OCI-LY1 (cell line): ENCODE measurements around the gene XKR8.

Experiments
- H2AFZ ChIP-seq: fragments of 200-600 bp; sonication (generic), shearing (Covaris generic); 2 replicates; pipeline ENCODE4 v1.6.0; 2014; ENCODE audit warnings: antibody characterized with exemption, mild to moderate bottlenecking, low read length
- H3F3A ChIP-seq: fragments of 200-600 bp; sonication (generic), shearing (Covaris generic); 2 replicates; pipeline ENCODE4 v1.6.0; 2014; ENCODE audit warnings: mild to moderate bottlenecking, antibody characterized with exemption, low read length, moderate library complexity; ENCODE audit not compliant: insufficient read depth
- H3K27ac ChIP-seq: fragments of 200-600 bp; sonication (generic); 2 replicates; pipeline ENCODE4 v1.5.1; 2014; ENCODE audit warnings: low read length, mixed run types, mild to moderate bottlenecking, low read depth; ENCODE audit not compliant: poor library complexity, severe bottlenecking
- H3K27me3 ChIP-seq: fragments of 200-600 bp; sonication (generic); 2 replicates; pipeline ENCODE4 v1.6.0; 2014; ENCODE audit warnings: antibody characterized with exemption, mild to moderate bottlenecking, low read length, moderate library complexity; ENCODE audit not compliant: insufficient read depth
- H3K36me3 ChIP-seq: fragments of 200-600 bp; sonication (generic); 2 replicates; pipeline ENCODE4 v1.6.1; 2014; ENCODE audit warnings: mild to moderate bottlenecking, antibody characterized with exemption, low read length, moderate library complexity, mixed read lengths; ENCODE audit not compliant: insufficient read depth
- H3K4me1 ChIP-seq: fragments of 200-600 bp; sonication (generic); 2 replicates; pipeline ENCODE4 v1.5.1; 2014; ENCODE audit warnings: mild to moderate bottlenecking, low read length, moderate library complexity; ENCODE audit not compliant: insufficient read depth, severe bottlenecking
- H3K4me2 ChIP-seq: fragments of 200-600 bp; sonication (generic), shearing (Covaris generic); 2 replicates; pipeline ENCODE4 v1.6.1; 2014; ENCODE audit warnings: low read length
- H3K4me3 ChIP-seq: fragments of 200-600 bp; sonication (generic); 2 replicates; pipeline ENCODE4 v1.5.1; 2014; ENCODE audit warnings: low read length, low read depth, mild to moderate bottlenecking, mixed read lengths; ENCODE audit not compliant: poor library complexity, severe bottlenecking
- H3K79me2 ChIP-seq: fragments of 200-600 bp; shearing (Covaris generic); 2 replicates; pipeline ENCODE4 v1.6.1; 2016; ENCODE audit warnings: mixed run types, low read length, mixed read lengths; ENCODE audit not compliant: insufficient read depth
- H3K9ac ChIP-seq: fragments of 200-600 bp; sonication (generic), shearing (Covaris generic); 2 replicates; pipeline ENCODE4 v1.6.1; 2014; ENCODE audit warnings: mild to moderate bottlenecking, low read length, mixed read lengths
- H3K9me2 ChIP-seq: fragments of 200-600 bp; sonication (generic), shearing (Covaris generic); 2 replicates; pipeline ENCODE4 v1.6.1; 2014; ENCODE audit warnings: low read depth, mild to moderate bottlenecking, low read length, mixed read lengths
- H3K9me3 ChIP-seq: fragments of 200-600 bp; shearing (Covaris generic); 2 replicates; pipeline ENCODE4 v1.6.1; 2014; ENCODE audit warnings: low read length, mixed read lengths
- H4K20me1 ChIP-seq: fragments of 200-600 bp; sonication (generic), shearing (Covaris generic); 2 replicates; pipeline ENCODE4 v1.6.0; 2016; ENCODE audit warnings: mild to moderate bottlenecking, low read length; ENCODE audit not compliant: insufficient read depth
- EZH2 ChIP-seq: fragments of 200-600 bp; sonication (generic), shearing (Covaris generic); IDR thresholded peaks from 2 replicates; pipeline ENCODE4 v1.8.0; 2017; ENCODE audit warnings: borderline replicate concordance, mixed run types, mild to moderate bottlenecking, antibody characterized with exemption, low read length, moderate library complexity, mixed read lengths
- TF ChIP-seq, protein P1 (sequence below): fragments of 200-600 bp; sonication (generic), shearing (Covaris generic); IDR thresholded peaks from 2 replicates; pipeline ENCODE4 v1.5.1; 2017; ENCODE audit warnings: mild to moderate bottlenecking, antibody characterized with exemption, low read length, moderate library complexity, mixed read lengths

The XKR8 gene

DNA sequence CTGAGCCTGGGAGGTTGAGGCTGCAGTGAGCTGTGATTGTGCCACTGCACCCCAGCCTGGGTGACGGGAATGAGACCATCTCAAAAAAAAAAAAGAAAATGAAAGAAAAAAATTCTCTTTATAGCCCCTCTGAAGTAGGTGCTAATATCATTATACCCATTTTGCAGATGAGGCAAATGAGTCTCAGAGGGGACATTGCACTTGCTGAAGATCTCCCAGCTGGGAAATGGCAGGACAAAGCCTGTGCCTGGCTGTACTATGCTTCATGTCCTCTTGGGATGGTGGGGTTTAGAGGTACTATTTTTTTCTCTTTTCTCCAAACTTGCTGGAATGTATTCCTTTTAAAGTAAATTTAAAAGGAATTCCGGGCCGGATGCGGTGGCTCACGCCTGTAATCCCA is 23.4 kb upstream of the XKR8 start:
- H3K4me2 ChIP-seq = no peak overlapping the region

DNA sequence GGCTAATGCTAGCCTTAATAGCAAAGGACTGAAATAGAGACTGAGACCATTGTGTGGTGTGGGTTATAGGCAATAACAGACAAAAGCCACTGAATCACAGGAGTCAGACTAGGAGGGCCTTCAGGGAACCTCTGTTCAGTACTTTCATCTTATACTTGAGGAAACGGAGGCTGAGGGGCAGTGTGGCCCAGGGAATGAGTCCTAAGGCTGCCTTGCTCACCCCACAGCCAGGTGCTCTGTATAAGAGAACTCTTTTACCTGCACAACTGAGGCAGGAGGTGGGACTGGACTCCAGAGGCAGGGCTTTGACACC is 22.3 kb upstream of the XKR8 start:
- no peak overlapping the region for H3K4me2 ChIP-seq
- H3K9me2 ChIP-seq = no peaks in the 10 kb centered on the region
- H3K27ac ChIP-seq = no peak overlapping the region
- TF ChIP-seq EZH2 = no peak
- TF ChIP-seq, protein P1, sequence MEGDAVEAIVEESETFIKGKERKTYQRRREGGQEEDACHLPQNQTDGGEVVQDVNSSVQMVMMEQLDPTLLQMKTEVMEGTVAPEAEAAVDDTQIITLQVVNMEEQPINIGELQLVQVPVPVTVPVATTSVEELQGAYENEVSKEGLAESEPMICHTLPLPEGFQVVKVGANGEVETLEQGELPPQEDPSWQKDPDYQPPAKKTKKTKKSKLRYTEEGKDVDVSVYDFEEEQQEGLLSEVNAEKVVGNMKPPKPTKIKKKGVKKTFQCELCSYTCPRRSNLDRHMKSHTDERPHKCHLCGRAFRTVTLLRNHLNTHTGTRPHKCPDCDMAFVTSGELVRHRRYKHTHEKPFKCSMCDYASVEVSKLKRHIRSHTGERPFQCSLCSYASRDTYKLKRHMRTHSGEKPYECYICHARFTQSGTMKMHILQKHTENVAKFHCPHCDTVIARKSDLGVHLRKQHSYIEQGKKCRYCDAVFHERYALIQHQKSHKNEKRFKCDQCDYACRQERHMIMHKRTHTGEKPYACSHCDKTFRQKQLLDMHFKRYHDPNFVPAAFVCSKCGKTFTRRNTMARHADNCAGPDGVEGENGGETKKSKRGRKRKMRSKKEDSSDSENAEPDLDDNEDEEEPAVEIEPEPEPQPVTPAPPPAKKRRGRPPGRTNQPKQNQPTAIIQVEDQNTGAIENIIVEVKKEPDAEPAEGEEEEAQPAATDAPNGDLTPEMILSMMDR = no peak
- H3K36me3 ChIP-seq = no peaks in the 10 kb centered on the region
- H4K20me1 ChIP-seq = no peaks in the 10 kb centered on the region
- H3K9me3 ChIP-seq = no peaks in the 10 kb centered on the region
- no peaks in the 10 kb centered on the region for H3F3A ChIP-seq
- no peak overlapping the region for H2AFZ ChIP-seq
- H3K4me1 ChIP-seq = peaks cover 14% of the 10 kb centered on the region
- no peak overlapping the region for H3K4me3 ChIP-seq
- no peak overlapping the region for H3K9ac ChIP-seq
- no peaks in the 10 kb centered on the region for H3K79me2 ChIP-seq
- H3K27me3 ChIP-seq = no peaks in the 10 kb centered on the region

More for the DNA sequence above, 23.4 kb upstream of the XKR8 start:
- TF ChIP-seq EZH2 = no peak
- TF ChIP-seq, protein P1 = no peak
- Histone ChIP-seq H3K9me3 (no peaks in the 10 kb centered on the region), H3K4me1 (peaks cover 24% of the 10 kb centered on the region), H3K27me3 (no peaks in the 10 kb centered on the region), H3K9ac (no peak overlapping the region), H3K9me2 (no peaks in the 10 kb centered on the region), H3K27ac (no peak overlapping the region), H4K20me1 (no peaks in the 10 kb centered on the region), H3K36me3 (no peaks in the 10 kb centered on the region), H3K79me2 (no peaks in the 10 kb centered on the region), H3K4me3 (no peak overlapping the region), H2AFZ (no peak overlapping the region), H3F3A (no peaks in the 10 kb centered on the region)

DNA sequence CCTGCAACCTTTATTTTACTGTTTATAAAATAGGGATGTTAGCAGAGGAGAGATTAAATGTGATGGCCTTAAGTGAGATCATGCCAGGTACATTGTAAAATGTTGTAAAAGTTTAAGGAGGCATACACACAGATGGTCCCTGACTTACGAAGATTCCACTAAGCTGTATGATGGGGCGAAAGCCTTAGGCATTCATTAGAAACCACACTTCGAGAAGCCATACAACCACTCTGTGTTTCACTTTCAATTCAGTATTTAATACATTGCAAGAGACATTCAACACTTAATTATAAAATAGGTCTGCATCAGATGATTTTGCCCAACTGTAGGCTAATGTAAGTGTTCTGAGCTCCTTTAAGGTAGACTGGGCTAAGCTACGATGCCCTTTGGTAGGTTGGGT is 21.3 kb upstream of the XKR8 start:
- Histone ChIP-seq H4K20me1 (no peaks in the 10 kb centered on the region), H3K36me3 (no peaks in the 10 kb centered on the region), H3K4me1 (peaks cover 10% of the 10 kb centered on the region), H3K9me3 (no peaks in the 10 kb centered on the region), H3K4me2 (no peak overlapping the region), H3F3A (no peaks in the 10 kb centered on the region), H3K9ac (no peak overlapping the region), H2AFZ (no peak overlapping the region), H3K9me2 (no peaks in the 10 kb centered on the region), H3K4me3 (no peak overlapping the region), H3K79me2 (no peaks in the 10 kb centered on the region), H3K27ac (no peak overlapping the region), H3K27me3 (no peaks in the 10 kb centered on the region)
- TF ChIP-seq, protein P1 = no peak
- no peak for TF ChIP-seq EZH2
